ENCODE measurements around the gene LPCAT1.
"Not testable (repeated sequence)": the region's sequence is repeated elsewhere in the genome, so short reads cannot be mapped to it uniquely, and the experiment has no call there.

LPCAT1 gene

DNA sequence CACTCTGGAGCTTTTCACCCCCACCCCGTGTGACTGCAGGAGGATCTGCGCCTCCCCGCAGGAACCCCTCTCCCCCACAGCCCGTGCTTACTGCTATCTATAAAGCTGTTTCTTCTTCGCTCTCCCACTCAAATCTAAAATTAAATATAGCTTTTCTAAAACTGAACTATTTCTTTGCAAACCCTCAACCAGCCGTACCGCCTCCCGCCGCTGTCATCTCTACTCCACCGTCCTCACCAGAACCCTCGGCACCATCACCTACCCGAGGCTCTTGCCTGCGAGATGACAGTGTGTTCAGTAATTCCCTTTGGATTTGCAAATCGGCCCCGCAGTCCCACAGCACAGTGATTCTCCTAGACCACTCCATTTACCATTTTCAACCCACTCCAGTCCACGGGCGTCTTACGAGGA, 13.6 kb downstream of the LPCAT1 start:
- in situ Hi-C loops (cut with MboI; ENCODE audit: low sequenced_read_pairs) = no loop called here

DNA sequence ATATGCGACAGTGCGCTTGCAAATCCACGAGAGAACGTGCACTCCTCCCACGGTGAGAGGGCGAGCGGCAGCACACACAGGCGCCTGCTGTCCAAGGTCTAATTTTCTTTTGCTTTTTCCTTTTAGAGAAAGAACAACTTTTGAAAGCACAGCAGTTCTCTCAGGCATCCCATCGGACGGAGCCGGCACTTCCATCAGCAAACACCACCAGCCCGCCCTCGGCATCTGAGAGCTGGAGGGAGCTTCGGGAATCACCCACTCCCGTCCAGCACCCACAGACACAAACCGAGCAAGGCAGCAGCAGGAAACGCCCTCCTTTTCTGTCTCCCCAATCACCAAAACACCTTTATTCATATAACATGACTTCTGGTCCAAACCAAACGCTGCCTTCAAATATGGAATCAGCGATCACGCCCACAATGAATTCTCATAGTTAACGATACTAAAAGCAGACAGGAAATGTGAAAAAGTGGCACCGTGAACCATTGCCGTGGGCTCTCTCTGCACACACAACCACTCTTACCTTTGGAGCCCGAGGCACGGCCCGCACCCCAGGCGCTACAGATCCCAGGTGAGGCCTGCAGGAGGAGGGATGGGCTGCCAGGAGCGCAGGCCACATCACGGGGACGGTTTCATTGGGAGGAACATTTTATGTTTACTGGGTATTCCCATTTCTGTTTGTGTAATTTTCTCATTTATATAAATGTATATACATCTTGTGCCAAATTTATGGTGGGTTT, 14.2 kb downstream of the LPCAT1 start:
- in situ Hi-C loops (cut with MboI; ENCODE audit: low sequenced_read_pairs) = no loop called here

DNA sequence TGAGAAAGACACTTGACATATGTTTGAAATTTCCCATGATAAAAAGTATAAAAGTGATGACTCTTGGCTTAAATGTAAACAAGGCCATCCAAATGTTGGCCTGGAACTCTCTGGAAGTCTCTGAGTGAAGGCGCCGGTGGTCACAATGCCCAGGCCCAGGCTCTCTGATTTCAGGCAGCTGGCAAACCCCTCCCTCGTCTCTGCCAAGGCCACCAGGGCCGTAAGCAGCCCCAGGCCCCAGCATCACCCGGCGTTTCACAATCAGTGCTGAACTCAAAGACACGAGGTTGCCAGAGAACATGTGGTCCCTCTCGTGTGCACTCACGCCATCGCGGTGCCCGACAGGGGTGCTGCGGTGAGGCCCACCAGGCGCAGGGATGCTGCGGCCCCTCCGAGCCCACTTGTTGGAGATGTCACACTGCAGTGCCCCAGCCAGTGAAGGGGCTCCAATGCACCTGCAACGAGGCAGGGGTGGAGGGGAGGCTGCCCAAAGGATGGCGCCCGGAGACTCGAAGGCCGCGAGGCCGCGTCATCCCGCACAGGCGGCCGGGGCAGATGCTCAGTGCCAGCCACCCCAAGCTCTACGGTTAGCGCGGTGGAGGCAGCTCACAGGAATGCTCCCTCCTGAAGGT, 15.0 kb downstream of the LPCAT1 start:
- in situ Hi-C loops (cut with MboI; ENCODE audit: low sequenced_read_pairs) = no loop called here

GRCh38 chr5:1507961-1508658, 15.7 kb downstream of the LPCAT1 start:
- in situ Hi-C loops (cut with MboI; ENCODE audit: low sequenced_read_pairs) = no loop called here

- in situ Hi-C loops (cut with MboI; ENCODE audit: low sequenced_read_pairs) = no loop called here
Measured at GRCh38 chr5:1507457-1507856, 16.3 kb downstream of the LPCAT1 start.

DNA sequence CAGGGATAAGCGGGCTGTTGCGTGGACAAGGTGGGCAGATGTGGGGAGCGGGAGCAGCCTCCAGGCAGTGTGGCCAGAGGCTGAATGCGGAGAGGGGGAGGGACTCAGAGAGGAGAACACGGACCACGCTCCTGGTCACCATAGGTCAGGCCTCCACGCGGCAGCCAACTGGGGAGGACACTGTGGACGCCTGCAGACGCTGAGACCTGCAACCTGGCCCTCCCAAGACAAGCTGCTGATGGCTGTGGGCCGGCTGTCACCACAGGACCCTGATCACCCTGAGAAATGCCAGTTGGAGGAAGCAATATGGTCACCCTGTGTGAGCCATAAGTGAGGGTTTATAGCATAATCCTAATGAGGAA, 16.8 kb downstream of the LPCAT1 start:
- in situ Hi-C loops (cut with MboI; ENCODE audit: low sequenced_read_pairs) = no loop called here

DNA sequence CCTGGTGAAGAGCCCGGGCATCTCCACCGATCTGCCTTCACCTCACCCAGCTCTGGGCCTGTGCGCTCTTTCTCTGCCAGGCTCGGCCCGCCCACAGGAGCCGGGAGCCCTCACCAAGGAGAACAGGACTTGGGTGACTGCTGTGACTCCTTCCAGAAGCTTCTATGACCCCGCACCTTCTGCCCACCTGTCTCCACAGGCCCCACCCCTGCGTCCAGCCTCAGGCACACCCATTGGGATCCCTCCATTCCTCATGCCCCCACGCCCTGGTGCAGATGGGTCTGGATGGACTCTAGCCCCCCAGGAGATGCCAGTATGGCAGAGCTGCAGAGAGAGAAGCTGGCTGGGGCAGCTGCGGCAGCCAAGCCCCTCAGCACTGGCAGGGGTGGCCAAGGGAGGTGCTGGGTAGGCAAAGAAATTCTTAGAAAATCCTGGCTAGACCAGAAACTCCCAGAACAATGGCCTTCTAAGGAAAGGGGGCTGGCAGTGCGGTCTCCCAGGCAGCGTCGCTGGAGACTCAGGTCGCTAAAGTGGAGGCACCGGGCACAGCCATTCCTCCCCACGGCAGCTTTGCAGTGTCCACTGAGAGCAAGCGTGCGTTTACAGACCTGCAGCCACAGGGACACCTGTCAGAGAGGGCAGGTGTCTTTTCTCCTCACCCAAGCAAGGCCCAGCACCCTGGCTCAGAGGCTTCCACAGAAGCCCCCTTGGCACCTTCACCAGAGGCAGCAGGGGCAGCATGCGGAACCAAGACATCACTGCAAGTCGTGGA, 17.3 kb downstream of the LPCAT1 start:
- in situ Hi-C loops (cut with MboI; ENCODE audit: low sequenced_read_pairs) = no loop called here

DNA sequence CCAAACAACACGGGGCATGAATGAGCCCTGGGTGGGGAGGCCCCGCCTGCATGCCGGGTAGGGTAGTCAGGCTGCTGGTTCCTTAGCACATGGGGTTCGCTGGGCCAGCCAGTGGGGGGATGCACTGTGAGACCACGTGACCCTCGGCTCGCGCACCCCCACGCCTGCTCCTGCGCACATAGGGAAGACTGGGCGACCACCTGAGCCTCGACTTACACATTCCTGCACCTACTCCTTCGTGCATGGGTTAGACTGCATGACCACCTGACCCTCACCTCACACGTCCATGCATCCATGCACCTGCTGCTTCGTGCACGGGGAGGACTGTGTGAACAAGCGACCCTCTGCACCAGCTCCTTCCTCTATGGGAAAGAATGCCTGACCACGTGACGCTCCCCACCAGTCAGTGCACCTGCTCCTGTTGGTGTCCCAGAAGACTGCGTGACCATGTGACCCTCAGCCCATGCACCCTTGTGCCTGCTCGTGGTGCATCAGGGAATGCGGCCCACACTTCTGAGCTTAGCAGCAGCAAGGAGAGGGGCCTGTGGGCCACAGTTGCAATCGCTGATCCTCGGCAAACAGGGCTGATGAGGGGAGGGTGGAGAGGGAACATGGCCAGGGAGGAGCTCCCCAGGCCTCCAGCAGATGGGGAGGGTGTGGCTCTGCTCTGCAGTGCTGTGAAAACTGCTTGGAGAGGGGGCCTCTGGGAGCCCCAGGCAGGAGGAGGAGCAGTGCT, 18.1 kb downstream of the LPCAT1 start:
- in situ Hi-C loops (cut with MboI; ENCODE audit: low sequenced_read_pairs) = no loop called here

GRCh38 chr5:1505089-1505488, 18.7 kb downstream of the LPCAT1 start:
- in situ Hi-C loops (cut with MboI; ENCODE audit: low sequenced_read_pairs) = not testable (repeated sequence)

DNA sequence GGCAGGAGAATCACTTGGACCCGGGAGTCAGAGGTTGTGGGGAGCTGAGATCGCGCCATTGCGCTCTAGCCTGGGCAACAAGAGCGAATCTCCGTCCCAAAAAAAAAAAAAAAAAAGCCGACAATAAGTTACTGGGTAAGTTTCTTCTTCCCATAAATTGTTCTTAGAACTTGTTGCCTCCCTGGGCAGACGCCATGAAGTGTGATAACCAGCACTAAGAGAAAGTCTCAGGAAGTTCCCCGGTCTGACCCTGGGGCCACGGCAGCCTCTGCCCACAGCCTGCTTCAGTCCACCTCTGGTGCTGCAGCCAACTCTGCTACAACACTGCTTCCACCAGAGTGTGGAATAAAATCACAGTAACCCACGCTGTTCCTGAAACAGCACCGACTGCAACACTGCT, 19.1 kb downstream of the LPCAT1 start:
- in situ Hi-C loops (cut with MboI; ENCODE audit: low sequenced_read_pairs) = no loop called here

DNA sequence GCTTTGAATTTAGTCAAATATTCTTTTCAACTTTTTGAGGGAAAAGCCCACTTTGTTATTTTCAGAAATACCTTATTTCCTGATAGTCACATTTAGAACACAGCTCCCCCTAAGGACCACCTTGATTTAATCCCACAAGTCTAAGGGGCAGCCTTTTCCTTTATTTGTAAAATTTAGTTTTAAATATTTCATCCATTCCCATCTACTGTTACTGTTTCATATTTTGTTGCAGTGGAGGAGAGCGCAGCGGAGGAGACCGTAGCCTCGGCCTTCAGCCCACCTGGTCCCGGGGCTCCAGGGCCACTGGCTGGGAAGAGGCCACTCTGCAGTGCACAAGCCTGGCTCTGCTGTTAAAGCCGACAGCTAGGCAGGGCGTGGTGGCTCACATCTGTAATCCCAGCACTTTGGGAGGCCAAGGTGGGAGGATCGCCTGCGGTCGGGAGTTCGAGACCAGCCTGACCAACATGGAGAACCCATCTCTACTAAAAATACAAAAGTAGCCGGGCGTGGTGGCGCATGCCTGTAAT, 19.6 kb downstream of the LPCAT1 start:
- in situ Hi-C loops (cut with MboI; ENCODE audit: low sequenced_read_pairs) = no loop called here

- in situ Hi-C loops (cut with MboI; ENCODE audit: low sequenced_read_pairs) = no loop called here
Measured at GRCh38 chr5:1503241-1504068, 20.3 kb downstream of the LPCAT1 start.

- in situ Hi-C loops (cut with MboI; ENCODE audit: low sequenced_read_pairs) = no loop called here
Measured at GRCh38 chr5:1502737-1503120, 21.0 kb downstream of the LPCAT1 start.

GRCh38 chr5:1502046-1502736, 21.6 kb downstream of the LPCAT1 start:
- in situ Hi-C loops (cut with MboI; ENCODE audit: low sequenced_read_pairs) = no loop called here

DNA sequence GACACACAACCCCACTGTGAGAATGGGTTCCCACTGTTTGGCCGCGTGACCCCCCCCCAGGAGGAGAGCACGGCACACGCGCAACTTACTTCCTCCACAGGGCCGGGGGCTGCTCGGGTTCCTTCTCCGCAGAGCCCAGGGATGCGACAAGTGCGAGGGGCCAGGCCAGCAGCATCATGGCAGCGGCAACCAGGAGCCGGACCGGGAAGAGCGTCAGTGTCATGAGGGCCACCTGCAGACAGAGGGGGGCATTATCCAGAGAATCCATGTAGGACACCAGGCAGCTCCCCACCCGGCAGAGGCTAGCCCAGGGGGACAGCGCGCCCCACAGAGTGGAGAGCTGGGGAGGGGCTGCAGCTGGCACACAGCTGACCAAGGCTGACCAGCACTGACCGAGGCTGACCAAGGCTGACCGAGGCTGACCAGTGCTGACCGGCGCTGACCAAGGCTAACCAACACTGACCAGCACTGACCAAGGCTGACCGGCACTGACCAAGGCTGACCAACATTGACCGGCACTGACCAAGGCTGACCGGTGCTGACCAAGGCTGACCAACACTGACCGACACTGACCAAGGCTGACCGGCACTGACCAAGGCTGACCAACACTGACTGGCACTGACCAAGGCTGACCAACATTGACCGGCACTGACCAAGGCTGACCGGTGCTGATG, 22.3 kb downstream of the LPCAT1 start:
- in situ Hi-C loops (cut with MboI; ENCODE audit: low sequenced_read_pairs) = no loop called here

GRCh38 chr5:1500411-1501091, 23.2 kb downstream of the LPCAT1 start:
- in situ Hi-C loops (cut with MboI; ENCODE audit: low sequenced_read_pairs) = no loop called here

DNA sequence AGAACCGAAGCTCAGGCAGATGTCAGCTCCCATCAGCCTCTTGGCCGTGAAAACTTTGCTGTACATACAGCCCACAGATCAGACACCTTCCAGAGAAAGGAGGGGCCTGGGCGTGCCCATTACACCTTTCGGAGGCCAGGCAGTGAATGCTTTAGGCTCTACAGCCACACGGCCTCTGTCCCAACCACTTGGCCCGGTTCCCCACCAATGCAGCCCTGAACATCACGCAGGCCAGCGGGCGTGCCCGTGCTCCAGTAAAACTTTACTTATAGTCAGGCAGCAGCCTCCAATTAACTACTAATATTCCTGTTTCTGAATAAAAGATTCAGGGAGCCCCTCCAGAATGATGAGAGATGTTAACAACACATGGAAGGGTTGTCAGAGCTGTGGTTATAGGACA, 23.9 kb downstream of the LPCAT1 start:
- in situ Hi-C loops (cut with MboI; ENCODE audit: low sequenced_read_pairs) = no loop called here
